ENCODE results near the gene SCYGR7. TPM values are rescaled to one million over a fixed set of nuclear protein-coding genes. Genes with fewer than 3 reads are reported as not detected.
A peak's percentile ranks its signal among the peaks of the same experiment; 100 is the strongest.

Gene SCYGR7
- total and polyA plus RNA-seq, 2 of the 13 experiments (the other 11 are each of a cell fraction or from before 2014, with no cell fraction given) = not detected

DNA sequence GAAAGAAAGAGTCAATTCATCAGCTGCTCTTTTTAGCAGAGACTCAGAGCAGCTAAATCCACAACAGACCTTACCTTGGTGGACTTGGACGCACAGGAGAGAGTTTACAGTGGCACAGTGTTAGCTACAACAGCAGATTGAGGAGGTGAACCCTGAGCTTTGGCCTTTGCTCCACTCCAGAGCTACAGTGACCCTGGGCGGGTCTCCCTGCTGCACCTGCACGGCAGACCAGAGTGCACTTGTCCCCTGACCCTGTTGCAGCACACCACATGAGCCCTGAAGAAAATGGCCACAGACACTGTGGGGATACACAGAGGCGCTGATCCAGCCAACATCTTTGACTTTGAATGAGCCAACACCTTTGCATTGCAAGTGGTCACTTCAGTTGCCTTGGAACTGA, 21.3 kb upstream of the SCYGR7 start (continued):
- TF ChIP-seq, protein P1, sequence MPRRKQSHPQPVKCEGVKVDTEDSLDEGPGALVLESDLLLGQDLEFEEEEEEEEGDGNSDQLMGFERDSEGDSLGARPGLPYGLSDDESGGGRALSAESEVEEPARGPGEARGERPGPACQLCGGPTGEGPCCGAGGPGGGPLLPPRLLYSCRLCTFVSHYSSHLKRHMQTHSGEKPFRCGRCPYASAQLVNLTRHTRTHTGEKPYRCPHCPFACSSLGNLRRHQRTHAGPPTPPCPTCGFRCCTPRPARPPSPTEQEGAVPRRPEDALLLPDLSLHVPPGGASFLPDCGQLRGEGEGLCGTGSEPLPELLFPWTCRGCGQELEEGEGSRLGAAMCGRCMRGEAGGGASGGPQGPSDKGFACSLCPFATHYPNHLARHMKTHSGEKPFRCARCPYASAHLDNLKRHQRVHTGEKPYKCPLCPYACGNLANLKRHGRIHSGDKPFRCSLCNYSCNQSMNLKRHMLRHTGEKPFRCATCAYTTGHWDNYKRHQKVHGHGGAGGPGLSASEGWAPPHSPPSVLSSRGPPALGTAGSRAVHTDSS (CRISPR knock-in tag; conservative IDR thresholded peaks at IDR 0.05) = no peak
- no peak for TF ChIP-seq ZNF552 (CRISPR knock-in tag; IDR thresholded peaks at IDR 0.05; ENCODE audit: borderline replicate concordance)
- TF ChIP-seq, protein P2, sequence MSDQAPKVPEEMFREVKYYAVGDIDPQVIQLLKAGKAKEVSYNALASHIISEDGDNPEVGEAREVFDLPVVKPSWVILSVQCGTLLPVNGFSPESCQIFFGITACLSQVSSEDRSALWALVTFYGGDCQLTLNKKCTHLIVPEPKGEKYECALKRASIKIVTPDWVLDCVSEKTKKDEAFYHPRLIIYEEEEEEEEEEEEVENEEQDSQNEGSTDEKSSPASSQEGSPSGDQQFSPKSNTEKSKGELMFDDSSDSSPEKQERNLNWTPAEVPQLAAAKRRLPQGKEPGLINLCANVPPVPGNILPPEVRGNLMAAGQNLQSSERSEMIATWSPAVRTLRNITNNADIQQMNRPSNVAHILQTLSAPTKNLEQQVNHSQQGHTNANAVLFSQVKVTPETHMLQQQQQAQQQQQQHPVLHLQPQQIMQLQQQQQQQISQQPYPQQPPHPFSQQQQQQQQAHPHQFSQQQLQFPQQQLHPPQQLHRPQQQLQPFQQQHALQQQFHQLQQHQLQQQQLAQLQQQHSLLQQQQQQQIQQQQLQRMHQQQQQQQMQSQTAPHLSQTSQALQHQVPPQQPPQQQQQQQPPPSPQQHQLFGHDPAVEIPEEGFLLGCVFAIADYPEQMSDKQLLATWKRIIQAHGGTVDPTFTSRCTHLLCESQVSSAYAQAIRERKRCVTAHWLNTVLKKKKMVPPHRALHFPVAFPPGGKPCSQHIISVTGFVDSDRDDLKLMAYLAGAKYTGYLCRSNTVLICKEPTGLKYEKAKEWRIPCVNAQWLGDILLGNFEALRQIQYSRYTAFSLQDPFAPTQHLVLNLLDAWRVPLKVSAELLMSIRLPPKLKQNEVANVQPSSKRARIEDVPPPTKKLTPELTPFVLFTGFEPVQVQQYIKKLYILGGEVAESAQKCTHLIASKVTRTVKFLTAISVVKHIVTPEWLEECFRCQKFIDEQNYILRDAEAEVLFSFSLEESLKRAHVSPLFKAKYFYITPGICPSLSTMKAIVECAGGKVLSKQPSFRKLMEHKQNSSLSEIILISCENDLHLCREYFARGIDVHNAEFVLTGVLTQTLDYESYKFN (CRISPR knock-in tag; conservative IDR thresholded peaks at IDR 0.05) = peak; percentile 89
- peak; percentile 88 for TF ChIP-seq POGZ (CRISPR knock-in tag; IDR thresholded peaks at IDR 0.05)
- TF ChIP-seq U2AF1 (optimal IDR thresholded peaks at IDR 0.05; ENCODE audit: low read depth, low read length) = no peak
- no peak for TF ChIP-seq NCOA1 (CRISPR knock-in tag; IDR thresholded peaks at IDR 0.05)
- TF ChIP-seq KDM4B (CRISPR knock-in tag; IDR thresholded peaks at IDR 0.05) = no peak
- TF ChIP-seq SRY (CRISPR knock-in tag; IDR thresholded peaks at IDR 0.05) = no peak
- no peak for TF ChIP-seq CCAR2 (optimal IDR thresholded peaks at IDR 0.05; ENCODE audit: low read depth, low read length)
- no peak for TF ChIP-seq ZNF549 (CRISPR knock-in tag; IDR thresholded peaks at IDR 0.05)
- TF ChIP-seq, protein P3, sequence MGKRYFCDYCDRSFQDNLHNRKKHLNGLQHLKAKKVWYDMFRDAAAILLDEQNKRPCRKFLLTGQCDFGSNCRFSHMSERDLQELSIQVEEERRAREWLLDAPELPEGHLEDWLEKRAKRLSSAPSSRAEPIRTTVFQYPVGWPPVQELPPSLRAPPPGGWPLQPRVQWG (CRISPR knock-in tag; IDR thresholded peaks at IDR 0.05; ENCODE audit: borderline replicate concordance, low read depth) = no peak
- TF ChIP-seq ZNF737 (CRISPR knock-in tag; IDR thresholded peaks at IDR 0.05; ENCODE audit: borderline replicate concordance) = no peak; the same call in 1 of the 2 replicates
- TF ChIP-seq FOXK2 (IDR thresholded peaks at IDR 0.05) = no peak
- TF ChIP-seq SOX5 (CRISPR knock-in tag; IDR thresholded peaks at IDR 0.05; ENCODE audit: borderline replicate concordance) = peak; percentile 69
- no peak for TF ChIP-seq NKX3-1 (CRISPR knock-in tag; IDR thresholded peaks at IDR 0.05)
- TF ChIP-seq, protein P4, sequence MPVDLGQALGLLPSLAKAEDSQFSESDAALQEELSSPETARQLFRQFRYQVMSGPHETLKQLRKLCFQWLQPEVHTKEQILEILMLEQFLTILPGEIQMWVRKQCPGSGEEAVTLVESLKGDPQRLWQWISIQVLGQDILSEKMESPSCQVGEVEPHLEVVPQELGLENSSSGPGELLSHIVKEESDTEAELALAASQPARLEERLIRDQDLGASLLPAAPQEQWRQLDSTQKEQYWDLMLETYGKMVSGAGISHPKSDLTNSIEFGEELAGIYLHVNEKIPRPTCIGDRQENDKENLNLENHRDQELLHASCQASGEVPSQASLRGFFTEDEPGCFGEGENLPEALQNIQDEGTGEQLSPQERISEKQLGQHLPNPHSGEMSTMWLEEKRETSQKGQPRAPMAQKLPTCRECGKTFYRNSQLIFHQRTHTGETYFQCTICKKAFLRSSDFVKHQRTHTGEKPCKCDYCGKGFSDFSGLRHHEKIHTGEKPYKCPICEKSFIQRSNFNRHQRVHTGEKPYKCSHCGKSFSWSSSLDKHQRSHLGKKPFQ (CRISPR knock-in tag; IDR thresholded peaks at IDR 0.05; ENCODE audit: insufficient replicate concordance) = no peak
- no peak for TF ChIP-seq ARNT2 (CRISPR knock-in tag; IDR thresholded peaks at IDR 0.05; ENCODE audit: low read depth)
- TF ChIP-seq FOXK1 (CRISPR knock-in tag; IDR thresholded peaks at IDR 0.05; ENCODE audit: borderline replicate concordance, low read depth) = 0 out of 2 replicates have a peak, but pooled peaks have one; percentile 19
- TF ChIP-seq ZNF770 (CRISPR knock-in tag; IDR thresholded peaks at IDR 0.05) = no peak
- TF ChIP-seq JUND (CRISPR knock-in tag; IDR thresholded peaks at IDR 0.05) = no peak
- no peak for TF ChIP-seq ZNF775 (CRISPR knock-in tag; IDR thresholded peaks at IDR 0.05; ENCODE audit: borderline replicate concordance)
- no peak for TF ChIP-seq PCBP1 (IDR thresholded peaks at IDR 0.05; ENCODE audit: borderline replicate concordance, low read depth, low read length)
- no peak for TF ChIP-seq ZNF44 (CRISPR knock-in tag; IDR thresholded peaks at IDR 0.05)
